Stomach (tissue), 9 donors: Measurements from ENCODE around the gene KLF16. TPM values are rescaled to one million over a fixed set of nuclear protein-coding genes. Genes with fewer than 3 reads are reported as not detected.
A peak's percentile ranks its signal among the peaks of the same experiment; 100 is the strongest.

Experiments used
- DNase-seq, 2 donors: peaks; one replicate each; pipeline versions ENCODE4 v3.0.0 to v3.0.0-alpha.2; 2013 to 2019
- H3K27ac ChIP-seq, 5 donors: fragments of 200-600 bp in 4 of 5; sonication (generic) in 4 of 5; one replicate each; pipeline ENCODE4 v1.5.1; 2013 to 2019; ENCODE audit warnings: mild to moderate bottlenecking in 1 of 5, moderate library complexity in 1 of 5
- H3K27me3 ChIP-seq, 3 donors: fragments of 200-600 bp; sonication (generic); one replicate each; pipeline ENCODE4 v1.5.1; 2017 to 2019; ENCODE audit warnings: mixed run types in 1 of 3
- H3K36me3 ChIP-seq, 4 donors: fragments of 200-600 bp; sonication (generic); 1 replicate in 3 of 4; 2 replicates in 1 of 4; pipeline ENCODE4 v1.5.1; 2016 to 2019
- H3K4me1 ChIP-seq, 4 donors: fragments of 200-600 bp; sonication (generic); one replicate each; pipeline ENCODE4 v1.5.1; 2016 to 2019
- H3K4me3 ChIP-seq, 4 donors: fragments of 200-600 bp; sonication (generic) in 3 of 4; one replicate each; pipeline ENCODE4 v1.5.1; 2016 to 2019; ENCODE audit warnings: mild to moderate bottlenecking in 1 of 4
- H3K9me3 ChIP-seq, 4 donors: fragments of 200-600 bp; sonication (generic); one replicate each; pipeline ENCODE4 v1.5.1; 2016 to 2019
- EP300 ChIP-seq: sonication (generic); formaldehyde crosslinking; IDR thresholded peaks from one replicate; pipeline ENCODE4 v1.6.1; 2017; ENCODE audit warnings: antibody characterized with exemption
- POLR2A ChIP-seq, 4 donors: fragments of 450-650 bp; IDR thresholded peaks; one replicate each; pipeline ENCODE4 v1.6.1; 2016; ENCODE audit warnings: antibody characterized with exemption in 4 of 4, control low read depth in 2 of 4, mild to moderate bottlenecking in 1 of 4, moderate library complexity in 1 of 4
- POLR2AphosphoS5 ChIP-seq, 3 donors: sonication (generic); formaldehyde crosslinking; IDR thresholded peaks; one replicate each; pipeline ENCODE4 v1.6.1; 2016; ENCODE audit warnings: antibody characterized with exemption in 3 of 3
- WGBS, 5 donors: extraction: QIAGEN DNeasy Blood & Tissue Kit in 3 of 5; methylation state at CpG; one replicate each; pipeline versions ENCODE4 v1.1.5 to v1.1.7; 2013 to 2018; 5-methylcytosine and 5-hydroxymethylcytosine counted together
- intact Hi-C: fragments of 100-400 bp; cut with DNase I; formaldehyde crosslinking; loops from one replicate; pipeline ENCODE4 v1.15.1; 2023; ENCODE audit warnings: low total_unique reads
- polyA plus RNA-seq, 3 donors: library from polyadenylated mRNA; stranded (reverse); fragments of 200-250 nt; gene quantifications; one replicate each; pipeline ENCODE4 v1.2.3, GENCODE V29; 2013
- total RNA-seq, 5 donors: library from RNA; depleted of rRNA; stranded (reverse); fragments of >200 nt; gene quantifications; one replicate each; pipeline versions ENCODE4 v1.1.0 to v1.2.3, GENCODE V29; 2014 to 2016
- TF ChIP-seq, protein P1 (sequence below), 7 experiments: fragments of 450-650 bp in 4 of 7; fragments of 200-600 bp in 3 of 7; sonication (generic) in 3 of 7; IDR thresholded peaks; one replicate each; pipeline ENCODE4 v1.5.1; 2016 to 2019; ENCODE audit warnings: antibody characterized with exemption in 7 of 7, control low read depth in 2 of 7, mild to moderate bottlenecking in 1 of 7
- donor health status: healthy with polysubstance abuse.
- donor health status: Bipolar disorder and iron deficiency.
- donor health status: healthy.

Gene KLF16
- total and polyA plus RNA-seq, 8 donors = 3.5 to 31.9 (median 7.6) TPM; not detected in 1

- H3K4me1 ChIP-seq = peaks cover 26 to 60% (median 55%) of the 10 kb centered on the region in 4 donors
- no peak overlapping the region for H3K27ac ChIP-seq
- 81 to 94% (median 92%) methylated on average over 13 of the region's 13 CpGs for WGBS, 5 donors
- H3K27me3 ChIP-seq = no peaks in the 10 kb centered on the region
- peaks cover 20 to 46% (median 36%) of the 10 kb centered on the region in 4 donors for H3K36me3 ChIP-seq
- no peak for DNase-seq
- intact Hi-C loops = no loop called here
- H3K4me3 ChIP-seq = no peak overlapping the region
- no peak for TF ChIP-seq POLR2AphosphoS5 (IDR thresholded peaks at IDR 0.05)
- TF ChIP-seq POLR2A (IDR thresholded peaks at IDR 0.05) = no peak
- no peak for TF ChIP-seq EP300
- H3K9me3 ChIP-seq = no peaks in the 10 kb centered on the region
These were observed 47.7 kb upstream of the KLF16 start for GRCh38 chr19:1911098-1911497.

GRCh38 chr19:1910177-1910576, 46.8 kb upstream of the KLF16 start:
- TF ChIP-seq POLR2AphosphoS5 (IDR thresholded peaks at IDR 0.05) = no peak
- TF ChIP-seq POLR2A (IDR thresholded peaks at IDR 0.05) = no peak
- TF ChIP-seq EP300 = no peak
- TF ChIP-seq, protein P1, sequence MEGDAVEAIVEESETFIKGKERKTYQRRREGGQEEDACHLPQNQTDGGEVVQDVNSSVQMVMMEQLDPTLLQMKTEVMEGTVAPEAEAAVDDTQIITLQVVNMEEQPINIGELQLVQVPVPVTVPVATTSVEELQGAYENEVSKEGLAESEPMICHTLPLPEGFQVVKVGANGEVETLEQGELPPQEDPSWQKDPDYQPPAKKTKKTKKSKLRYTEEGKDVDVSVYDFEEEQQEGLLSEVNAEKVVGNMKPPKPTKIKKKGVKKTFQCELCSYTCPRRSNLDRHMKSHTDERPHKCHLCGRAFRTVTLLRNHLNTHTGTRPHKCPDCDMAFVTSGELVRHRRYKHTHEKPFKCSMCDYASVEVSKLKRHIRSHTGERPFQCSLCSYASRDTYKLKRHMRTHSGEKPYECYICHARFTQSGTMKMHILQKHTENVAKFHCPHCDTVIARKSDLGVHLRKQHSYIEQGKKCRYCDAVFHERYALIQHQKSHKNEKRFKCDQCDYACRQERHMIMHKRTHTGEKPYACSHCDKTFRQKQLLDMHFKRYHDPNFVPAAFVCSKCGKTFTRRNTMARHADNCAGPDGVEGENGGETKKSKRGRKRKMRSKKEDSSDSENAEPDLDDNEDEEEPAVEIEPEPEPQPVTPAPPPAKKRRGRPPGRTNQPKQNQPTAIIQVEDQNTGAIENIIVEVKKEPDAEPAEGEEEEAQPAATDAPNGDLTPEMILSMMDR (IDR thresholded peaks at IDR 0.05) = no peak

GRCh38 chr19:1909761-1910080, 46.3 kb upstream of the KLF16 start:
- H3K27ac ChIP-seq = peak overlapping the region in 2 of 5 donors; percentile 0 to 18
- H3K9me3 ChIP-seq = no peaks in the 10 kb centered on the region
- DNase-seq = no peak
- 50 to 79% (median 61%) methylated on average over 10 of the region's 10 CpGs for WGBS, 5 donors
- H3K4me1 ChIP-seq = peaks cover 34 to 70% (median 64%) of the 10 kb centered on the region in 4 donors
- no peak overlapping the region for H3K4me3 ChIP-seq
- no peaks in the 10 kb centered on the region for H3K27me3 ChIP-seq
- TF ChIP-seq EP300 = no peak
- intact Hi-C loops = no loop called here
- H3K36me3 ChIP-seq = peaks cover 17 to 36% (median 30%) of the 10 kb centered on the region in 4 donors

More at GRCh38 chr19:1910177-1910576, 46.8 kb upstream of the KLF16 start:
- H3K36me3 ChIP-seq = peaks cover 18 to 41% (median 34%) of the 10 kb centered on the region in 4 donors
- intact Hi-C loops = no loop called here
- no peak overlapping the region for H3K4me3 ChIP-seq
- H3K9me3 ChIP-seq = no peaks in the 10 kb centered on the region
- DNase-seq = no peak
- H3K27ac ChIP-seq = peak overlapping the region in 1 of 5 donors; percentile 18
- peaks cover 32 to 66% (median 61%) of the 10 kb centered on the region in 4 donors for H3K4me1 ChIP-seq
- 92 to 100% (median 96%) methylated on average over 1 to 10 of the region's 10 CpGs for WGBS, 5 donors
- H3K27me3 ChIP-seq = no peaks in the 10 kb centered on the region

DNA sequence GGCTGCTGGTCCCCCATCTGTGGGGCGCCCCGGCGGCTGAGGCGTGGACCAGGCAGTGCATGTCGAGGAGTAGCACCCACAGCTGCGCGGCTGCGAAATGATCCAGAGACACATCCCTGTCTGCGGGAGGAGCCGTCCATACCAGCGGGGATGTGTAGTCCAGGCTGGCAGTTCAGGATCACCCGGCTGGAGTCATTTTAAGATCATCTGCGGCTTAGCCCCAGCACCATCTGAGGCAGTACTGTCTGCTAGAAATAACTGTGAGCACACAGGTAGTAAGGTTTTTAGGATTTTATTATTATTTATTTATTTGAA, 44.9 kb upstream of the KLF16 start:
- Histone ChIP-seq H3K9me3 (no peaks in the 10 kb centered on the region), H3K4me1 (peaks cover 38 to 76% (median 67%) of the 10 kb centered on the region in 4 donors), H3K4me3 (peak overlapping the region in 2 of 4 donors; percentile 14 to 43), H3K27ac (peak overlapping the region; percentile 78 to 94 (median 90)), H3K36me3 (peaks cover 11 to 22% (median 16%) of the 10 kb centered on the region in 4 donors), H3K27me3 (no peaks in the 10 kb centered on the region)
- TF ChIP-seq EP300 (no peak), POLR2A (IDR thresholded peaks at IDR 0.05) (no peak), POLR2AphosphoS5 (IDR thresholded peaks at IDR 0.05) (no peak)
- TF ChIP-seq, protein P1 (IDR thresholded peaks at IDR 0.05) = no peak
- no peak for DNase-seq
- intact Hi-C loops = no loop called here
- WGBS, 5 donors = 45 to 67% (median 58%) methylated on average over 12 to 13 of the region's 13 CpGs

GRCh38 chr19:1907563-1908363, 44.4 kb upstream of the KLF16 start:
- DNase-seq = peak; percentile 69 to 77
- peak overlapping the region; percentile 78 to 94 (median 90) for H3K27ac ChIP-seq
- peaks cover 38 to 76% (median 67%) of the 10 kb centered on the region in 4 donors for H3K4me1 ChIP-seq
- no peaks in the 10 kb centered on the region for H3K9me3 ChIP-seq
- H3K27me3 ChIP-seq = no peaks in the 10 kb centered on the region
- TF ChIP-seq POLR2AphosphoS5 (IDR thresholded peaks at IDR 0.05) = peak in 2 of 3 donors; percentile 18 to 19
- TF ChIP-seq, protein P1 (IDR thresholded peaks at IDR 0.05) = no peak
- WGBS, 5 donors = 25 to 53% (median 37%) methylated on average over 26 to 43 of the region's 43 CpGs
- intact Hi-C loops = no loop called here
- peak overlapping the region in 2 of 4 donors; percentile 14 to 43 for H3K4me3 ChIP-seq
- H3K36me3 ChIP-seq = peaks cover 5 to 17% (median 11%) of the 10 kb centered on the region in 4 donors
